Psoas muscle (tissue), 8 donors: ENCODE data around the gene MCTP1. TPM values are rescaled to one million over a fixed set of nuclear protein-coding genes. Genes with fewer than 3 reads are reported as not detected.

Experiments
- ATAC-seq, 4 donors: fragments of 200-7000 bp; cut with Tn5 transposase; one replicate each; pipeline ENCODE4 v1.9.1; 2020; ENCODE audit warnings: moderate library complexity in 3 of 4, mild to moderate bottlenecking in 2 of 4
- DNase-seq, 2 donors: peaks; one replicate each; pipeline ENCODE4 v3.0.0-alpha.2; 2020
- H3K27ac ChIP-seq: fragments of 200-600 bp; one replicate; pipeline ENCODE4 v1.8.0; 2022
- H3K27me3 ChIP-seq, 3 donors: fragments of 200-600 bp in 1 of 3; one replicate each; pipeline versions ENCODE4 v1.6.1 to v1.8.0; 2013 to 2022; ENCODE audit warnings: low read length in 2 of 3, mild to moderate bottlenecking in 2 of 3, moderate library complexity in 1 of 3; ENCODE audit not compliant: insufficient read depth in 3 of 3
- H3K36me3 ChIP-seq, 2 donors: fragments of 200-600 bp in 1 of 2; one replicate each; pipeline versions ENCODE4 v1.6.1 to v1.8.0; 2013 to 2022; ENCODE audit warnings: low read depth in 1 of 2, mild to moderate bottlenecking in 1 of 2, moderate library complexity in 1 of 2; ENCODE audit not compliant: insufficient read depth in 1 of 2
- H3K4me1 ChIP-seq: fragments of 200-600 bp; one replicate; pipeline ENCODE4 v1.8.0; 2022
- H3K4me3 ChIP-seq: fragments of 200-600 bp; one replicate; pipeline ENCODE4 v1.8.0; 2022; ENCODE audit warnings: mild to moderate bottlenecking
- H3K9me3 ChIP-seq: fragments of 200-600 bp; one replicate; pipeline ENCODE4 v1.8.0; 2022
- CTCF ChIP-seq: fragments of 200-600 bp; IDR thresholded peaks from one replicate; pipeline ENCODE4 v1.8.0; 2022; ENCODE audit warnings: antibody characterized with exemption
- WGBS, 3 donors: extraction: QIAGEN DNeasy Blood & Tissue Kit; methylation state at CpG; one replicate each; pipeline versions ENCODE4 v1.1.6 to v1.1.7; 2013; 5-methylcytosine and 5-hydroxymethylcytosine counted together
- intact Hi-C, 2 donors: fragments of 100-400 bp; cut with DNase I; formaldehyde crosslinking; loops; one replicate each; pipeline versions ENCODE4 v1.11.0 to v1.14.2; 2022
- polyA plus RNA-seq, 3 donors: library from polyadenylated mRNA; stranded (reverse); fragments of 200-250 nt; gene quantifications; one replicate each; pipeline ENCODE4 v1.2.3, GENCODE V29; 2013
- total RNA-seq, 4 donors: library from RNA; stranded (reverse); fragmentation: NEBNext Ultra II Directional in 2 of 4; extraction: Animal tissue kit (Norgen Biotek cat#: 25700) in 2 of 4; gene quantifications; one replicate each; pipeline versions ENCODE4 v1.2.1 to v1.2.4, GENCODE V29; 2021 to 2023
- donor health status: healthy with polysubstance abuse.
- donor health status: DM: no; HTN: no; CAD: no; lungs with moderate emphysema.
- donor health status: Bipolar disorder and iron deficiency.
- donor health status: healthy.
- donor health status: DM: yes; HTN: yes; CAD: no.
- donor health status: DM: no; HTN: no; CAD: no.
- donor health status: DM: no; HTN: no; CAD: no.
- donor health status: DM: yes; HTN: yes; CAD: no.

The MCTP1 gene
- total and polyA plus RNA-seq, 7 donors: 1.4 to 8.8 (median 3.5) TPM

- intact Hi-C loops: no loop called here
- H3K27ac ChIP-seq: no peak overlapping the region
- no peaks in the 10 kb centered on the region for H3K27me3 ChIP-seq
- no peaks in the 10 kb centered on the region for H3K9me3 ChIP-seq
- no peak overlapping the region for H3K4me3 ChIP-seq
- H3K36me3 ChIP-seq: no peaks in the 10 kb centered on the region
- ATAC-seq (no peak), DNase-seq (no peak)
- H3K4me1 ChIP-seq: no peaks in the 10 kb centered on the region
- TF ChIP-seq CTCF: no peak
Observed at GRCh38 chr5:95172659-95173058, 112.2 kb downstream of the MCTP1 start.

- intact Hi-C loops: no loop called here
- Histone ChIP-seq H3K27ac (no peak overlapping the region), H3K4me3 (no peak overlapping the region), H3K4me1 (no peaks in the 10 kb centered on the region), H3K9me3 (no peaks in the 10 kb centered on the region), H3K36me3 (no peaks in the 10 kb centered on the region), H3K27me3 (no peaks in the 10 kb centered on the region)
- WGBS, 3 donors: 83 to 88% (median 87%) methylated on average over 2 of the region's 2 CpGs
- no peak for TF ChIP-seq CTCF
- no peak for DNase-seq
- ATAC-seq: no peak
Observed at GRCh38 chr5:95164861-95165260, 120.0 kb downstream of the MCTP1 start.

- no peaks in the 10 kb centered on the region for H3K9me3 ChIP-seq
- no peaks in the 10 kb centered on the region for H3K36me3 ChIP-seq
- no peak for DNase-seq
- no peaks in the 10 kb centered on the region for H3K4me1 ChIP-seq
- intact Hi-C loops: no loop called here
- TF ChIP-seq CTCF: no peak
- ATAC-seq: no peak
- no peak overlapping the region for H3K27ac ChIP-seq
- H3K27me3 ChIP-seq: no peaks in the 10 kb centered on the region
- H3K4me3 ChIP-seq: no peak overlapping the region
Observed at GRCh38 chr5:95163079-95163478, 121.8 kb downstream of the MCTP1 start.

GRCh38 chr5:95162231-95162992, 122.5 kb downstream of the MCTP1 start:
- no peak overlapping the region for H3K27ac ChIP-seq
- no peaks in the 10 kb centered on the region for H3K27me3 ChIP-seq
- no peaks in the 10 kb centered on the region for H3K9me3 ChIP-seq
- intact Hi-C loops: no loop called here
- ATAC-seq (no peak), DNase-seq (no peak)
- TF ChIP-seq CTCF: no peak
- no peaks in the 10 kb centered on the region for H3K36me3 ChIP-seq
- H3K4me3 ChIP-seq: no peak overlapping the region
- no peaks in the 10 kb centered on the region for H3K4me1 ChIP-seq

- intact Hi-C loops: no loop called here
- Histone ChIP-seq H3K4me1 (no peaks in the 10 kb centered on the region), H3K27me3 (no peaks in the 10 kb centered on the region), H3K36me3 (no peaks in the 10 kb centered on the region), H3K9me3 (no peaks in the 10 kb centered on the region), H3K4me3 (no peak overlapping the region), H3K27ac (no peak overlapping the region)
- DNase-seq: no peak
- no peak for ATAC-seq
- 91 to 95% (median 94%) methylated on average over 1 of the region's 1 CpG for WGBS, 3 donors
- TF ChIP-seq CTCF: no peak
Observed at GRCh38 chr5:95159603-95160002, 125.3 kb downstream of the MCTP1 start.
